ENCODE measurements around the gene AKT2.

Gene AKT2

DNA sequence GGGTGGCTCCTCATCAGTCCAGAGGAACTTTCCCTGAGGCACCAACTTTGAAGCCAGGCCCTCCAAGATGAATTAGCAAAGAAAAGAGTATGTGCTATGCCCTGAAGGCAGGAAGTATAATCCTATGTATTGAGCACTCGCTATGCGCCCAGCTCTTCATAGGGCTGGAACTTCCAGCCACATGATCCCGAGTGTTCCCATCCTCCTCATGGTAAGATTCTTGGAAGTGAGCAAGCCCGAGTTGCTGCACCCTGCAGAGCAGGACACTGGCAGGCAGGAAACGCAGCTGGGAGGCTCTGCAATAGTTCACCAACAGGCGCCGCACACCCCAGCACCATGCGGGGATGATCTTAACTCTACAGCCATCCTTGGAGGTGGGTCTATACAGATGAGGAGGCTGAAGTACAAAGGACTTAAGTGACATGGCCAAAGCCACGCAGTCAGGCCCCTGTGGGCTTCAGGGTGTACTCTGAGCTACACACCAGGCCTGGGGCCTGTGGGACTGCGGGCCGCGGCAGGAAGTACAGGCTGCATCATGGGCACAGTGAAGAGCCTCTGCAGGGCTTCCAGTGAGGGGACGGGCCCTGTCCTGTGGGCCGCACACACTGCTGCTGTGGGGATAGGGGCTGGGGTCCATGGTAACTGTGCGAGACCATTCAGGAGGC is 37.9 kb upstream of the AKT2 start:
- peaks cover 45% of the 10 kb centered on the region for H3K36me3 ChIP-seq (ENCODE audit: control insufficient read depth, insufficient read depth, low read length)
- no peaks in the 10 kb centered on the region for H3K27me3 ChIP-seq (replicated peaks; ENCODE audit: control insufficient read depth, insufficient read depth, low read length)
- DNase-seq (ENCODE audit: extremely low read depth, insufficient read length) = no peak
- TF ChIP-seq, protein P1, sequence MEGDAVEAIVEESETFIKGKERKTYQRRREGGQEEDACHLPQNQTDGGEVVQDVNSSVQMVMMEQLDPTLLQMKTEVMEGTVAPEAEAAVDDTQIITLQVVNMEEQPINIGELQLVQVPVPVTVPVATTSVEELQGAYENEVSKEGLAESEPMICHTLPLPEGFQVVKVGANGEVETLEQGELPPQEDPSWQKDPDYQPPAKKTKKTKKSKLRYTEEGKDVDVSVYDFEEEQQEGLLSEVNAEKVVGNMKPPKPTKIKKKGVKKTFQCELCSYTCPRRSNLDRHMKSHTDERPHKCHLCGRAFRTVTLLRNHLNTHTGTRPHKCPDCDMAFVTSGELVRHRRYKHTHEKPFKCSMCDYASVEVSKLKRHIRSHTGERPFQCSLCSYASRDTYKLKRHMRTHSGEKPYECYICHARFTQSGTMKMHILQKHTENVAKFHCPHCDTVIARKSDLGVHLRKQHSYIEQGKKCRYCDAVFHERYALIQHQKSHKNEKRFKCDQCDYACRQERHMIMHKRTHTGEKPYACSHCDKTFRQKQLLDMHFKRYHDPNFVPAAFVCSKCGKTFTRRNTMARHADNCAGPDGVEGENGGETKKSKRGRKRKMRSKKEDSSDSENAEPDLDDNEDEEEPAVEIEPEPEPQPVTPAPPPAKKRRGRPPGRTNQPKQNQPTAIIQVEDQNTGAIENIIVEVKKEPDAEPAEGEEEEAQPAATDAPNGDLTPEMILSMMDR (IDR thresholded peaks at IDR 0.05; ENCODE audit: insufficient read depth, low read length, poor library complexity, severe bottlenecking) = no peak
- no peak overlapping the region for H3K4me3 ChIP-seq (replicated peaks; ENCODE audit: low read depth, low read length)

DNA sequence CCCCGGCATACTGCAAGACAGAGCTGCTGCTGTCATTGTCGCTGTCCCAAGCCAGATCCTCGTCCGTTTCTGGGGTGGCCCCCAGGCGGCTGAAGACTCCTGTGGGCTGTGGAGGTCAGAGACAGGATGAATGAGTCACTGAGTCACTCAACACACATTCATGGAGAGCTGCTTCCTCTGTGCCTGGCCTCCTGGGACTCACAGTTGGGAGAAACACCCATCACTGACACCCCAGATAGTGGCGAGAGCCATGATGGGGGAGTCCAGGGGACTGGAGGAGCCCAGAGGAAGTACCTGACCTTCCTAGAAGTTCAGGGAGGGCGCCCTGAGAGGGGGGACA is 37.1 kb upstream of the AKT2 start:
- H3K4me3 ChIP-seq (replicated peaks; ENCODE audit: low read depth, low read length) = no peak overlapping the region
- no peaks in the 10 kb centered on the region for H3K27me3 ChIP-seq (replicated peaks; ENCODE audit: control insufficient read depth, insufficient read depth, low read length)
- TF ChIP-seq, protein P1 (IDR thresholded peaks at IDR 0.05; ENCODE audit: insufficient read depth, low read length, poor library complexity, severe bottlenecking) = no peak
- no peak for DNase-seq (ENCODE audit: extremely low read depth, insufficient read length)
- H3K36me3 ChIP-seq (ENCODE audit: control insufficient read depth, insufficient read depth, low read length) = peaks cover 40% of the 10 kb centered on the region

DNA sequence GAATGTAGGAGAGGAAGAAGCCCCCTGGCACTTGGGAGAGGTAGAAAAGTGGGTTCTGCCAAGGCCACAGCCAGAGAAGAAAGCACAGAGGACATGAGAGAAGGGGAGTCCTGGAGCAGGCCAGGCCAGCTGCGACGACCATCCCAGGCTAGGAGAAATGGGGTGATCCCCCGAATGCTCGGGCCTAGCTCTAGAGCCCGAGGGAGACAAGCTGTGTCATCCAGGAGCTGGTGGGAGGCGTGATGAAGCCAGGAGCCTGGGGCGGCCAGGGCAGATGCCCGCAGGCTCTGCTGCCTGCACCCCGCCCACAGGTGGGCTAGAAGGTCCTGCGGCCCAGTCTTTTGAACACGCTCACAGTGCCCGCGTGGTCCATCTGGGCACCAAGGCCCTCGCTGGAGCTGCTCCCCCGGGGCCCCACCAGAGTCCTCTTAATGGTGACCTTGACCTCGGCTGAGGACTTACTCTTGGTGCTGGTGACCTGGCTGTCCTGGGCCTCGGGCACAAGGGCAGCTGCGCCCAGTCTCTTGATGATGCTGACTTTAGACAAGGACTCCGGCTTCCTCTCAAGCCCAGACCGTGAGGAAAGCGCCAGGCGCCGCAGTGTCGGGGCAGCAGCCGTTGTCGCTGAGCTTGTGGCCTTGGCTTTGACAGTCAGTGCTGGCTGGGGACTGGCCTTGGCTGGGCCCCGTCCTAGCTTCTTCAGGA is 36.6 kb upstream of the AKT2 start:
- Histone ChIP-seq H3K36me3 (ENCODE audit: control insufficient read depth, insufficient read depth, low read length) (peaks cover 40% of the 10 kb centered on the region), H3K27me3 (replicated peaks; ENCODE audit: control insufficient read depth, insufficient read depth, low read length) (no peaks in the 10 kb centered on the region), H3K4me3 (replicated peaks; ENCODE audit: low read depth, low read length) (no peak overlapping the region)
- TF ChIP-seq, protein P1 (IDR thresholded peaks at IDR 0.05; ENCODE audit: insufficient read depth, low read length, poor library complexity, severe bottlenecking) = no peak
- DNase-seq (ENCODE audit: extremely low read depth, insufficient read length) = no peak

DNA sequence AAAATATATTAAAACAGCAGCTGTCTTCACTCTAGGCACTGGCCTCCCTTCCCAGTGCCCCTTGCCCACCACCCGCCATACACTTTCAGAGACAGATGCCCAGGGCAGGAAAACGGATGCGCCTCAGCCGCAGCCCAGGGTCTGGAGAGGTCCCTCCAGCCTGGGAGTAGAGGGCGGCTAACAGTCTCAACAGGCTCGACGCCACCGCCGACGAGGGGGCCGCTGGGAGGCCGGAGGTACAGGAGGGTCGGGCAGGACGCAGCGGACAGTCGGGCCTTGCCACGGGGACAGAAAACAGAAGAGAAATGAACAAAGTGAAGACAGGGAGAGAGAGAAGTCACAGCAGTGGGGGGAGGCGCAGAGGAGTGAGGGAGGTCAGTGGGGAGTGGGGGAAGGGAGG is 35.9 kb upstream of the AKT2 start:
- Histone ChIP-seq H3K27me3 (replicated peaks; ENCODE audit: control insufficient read depth, insufficient read depth, low read length) (no peaks in the 10 kb centered on the region), H3K36me3 (ENCODE audit: control insufficient read depth, insufficient read depth, low read length) (peaks cover 37% of the 10 kb centered on the region), H3K4me3 (replicated peaks; ENCODE audit: low read depth, low read length) (no peak overlapping the region)
- no peak for DNase-seq (ENCODE audit: extremely low read depth, insufficient read length)
- TF ChIP-seq, protein P1 (IDR thresholded peaks at IDR 0.05; ENCODE audit: insufficient read depth, low read length, poor library complexity, severe bottlenecking) = no peak

DNA sequence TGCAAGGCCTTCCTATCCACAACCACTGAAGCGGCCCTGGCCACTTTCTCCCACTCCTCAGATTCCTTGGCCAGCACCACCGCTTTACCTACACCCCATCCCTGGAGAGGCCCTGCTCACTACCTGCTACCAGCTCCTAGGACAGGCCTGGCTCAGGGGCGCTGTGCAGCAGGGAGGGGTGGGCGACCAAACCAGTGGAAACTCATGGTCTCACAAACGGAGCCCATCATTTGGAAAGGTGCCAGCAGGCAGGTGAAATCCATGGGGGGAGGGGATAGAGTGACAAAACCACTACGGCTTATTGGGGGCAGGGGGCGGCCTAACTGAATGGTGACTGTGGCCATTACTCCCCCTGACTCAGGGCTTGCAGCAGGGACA is 35.4 kb upstream of the AKT2 start:
- H3K27me3 ChIP-seq (replicated peaks; ENCODE audit: control insufficient read depth, insufficient read depth, low read length) = no peaks in the 10 kb centered on the region
- peaks cover 33% of the 10 kb centered on the region for H3K36me3 ChIP-seq (ENCODE audit: control insufficient read depth, insufficient read depth, low read length)
- TF ChIP-seq, protein P1 (IDR thresholded peaks at IDR 0.05; ENCODE audit: insufficient read depth, low read length, poor library complexity, severe bottlenecking) = no peak
- no peak overlapping the region for H3K4me3 ChIP-seq (replicated peaks; ENCODE audit: low read depth, low read length)
- DNase-seq (ENCODE audit: extremely low read depth, insufficient read length) = no peak

Measured in GM06990 (cell line).